OCI-LY7 (cell line): ENCODE results near the gene LGALS9. TPM values are rescaled to one million over a fixed set of nuclear protein-coding genes. Genes with fewer than 3 reads are reported as not detected.

Source experiments
- BruUV-seq: library from RNA; stranded (reverse); fragments of 400-500 nt; replicated peaks from 2 replicates; lab custom pipeline; 2021; lab: Mats Ljungman, UMichigan
- CTCF ChIA-PET: fragments of 300-600 bp; sonication (Branson Sonifier 250); formaldehyde crosslinking; loops from one replicate; lab custom pipeline; 2022; ENCODE audit warnings: antibody characterized with exemption; ENCODE audit not compliant: unreplicated experiment; lab: Charles Lee
- POLR2A ChIA-PET: fragments of 300-600 bp; sonication (Branson Sonifier 250); formaldehyde crosslinking; loops from one replicate; lab custom pipeline; 2022; ENCODE audit warnings: antibody characterized with exemption; lab: Charles Lee
- DNase-seq: peaks from one replicate; pipeline ENCODE4 v3.0.0-alpha.2; 2015; ENCODE audit warnings: low spot score
- H2AFZ ChIP-seq: fragments of 200-600 bp; sonication (generic), shearing (Covaris generic); 2 replicates; pipeline ENCODE4 v1.6.1; 2014; ENCODE audit warnings: mild to moderate bottlenecking, antibody characterized with exemption, low read length, moderate library complexity
- H3K27ac ChIP-seq: fragments of 200-600 bp; sonication (generic); 2 replicates; pipeline ENCODE4 v1.5.1; 2014; ENCODE audit warnings: mixed run types, low read depth, mild to moderate bottlenecking, moderate library complexity, low read length, inconsistent platforms; ENCODE audit not compliant: poor library complexity, severe bottlenecking
- H3K36me3 ChIP-seq: fragments of 200-600 bp; sonication (generic); 2 replicates; pipeline ENCODE4 v1.6.1; 2014; ENCODE audit warnings: mild to moderate bottlenecking, antibody characterized with exemption, low read length, moderate library complexity, mixed read lengths; ENCODE audit not compliant: insufficient read depth
- H3K4me1 ChIP-seq: fragments of 200-600 bp; sonication (generic); 2 replicates; pipeline ENCODE4 v1.5.1; 2014; ENCODE audit warnings: mild to moderate bottlenecking, low read length; ENCODE audit not compliant: insufficient read depth, poor library complexity, severe bottlenecking
- H3K4me2 ChIP-seq: fragments of 200-600 bp; sonication (generic); 2 replicates; pipeline ENCODE4 v1.6.1; 2014; ENCODE audit warnings: mild to moderate bottlenecking, low read length
- H3K4me3 ChIP-seq: fragments of 200-600 bp; sonication (generic); 2 replicates; pipeline ENCODE4 v1.5.1; 2014; ENCODE audit warnings: mild to moderate bottlenecking, low read depth, low read length; ENCODE audit not compliant: poor library complexity, severe bottlenecking
- H3K79me2 ChIP-seq: fragments of 200-600 bp; sonication (generic); 2 replicates; pipeline ENCODE4 v1.6.1; 2016; ENCODE audit warnings: low read depth, mild to moderate bottlenecking, low read length, moderate library complexity, mixed read lengths; ENCODE audit not compliant: insufficient read depth
- H3K9me2 ChIP-seq: fragments of 200-600 bp; sonication (generic); 2 replicates; pipeline ENCODE4 v1.6.1; 2016; ENCODE audit warnings: mild to moderate bottlenecking, low read length, mixed read lengths; ENCODE audit not compliant: insufficient read depth
- H3K9me3 ChIP-seq: fragments of 200-600 bp; sonication (generic); 2 replicates; pipeline ENCODE4 v1.6.1; 2014; ENCODE audit warnings: mild to moderate bottlenecking, mixed run types, low read length, mixed read lengths
- H4K20me1 ChIP-seq: fragments of 200-600 bp; sonication (generic); 2 replicates; pipeline ENCODE4 v1.6.1; 2014; ENCODE audit warnings: mild to moderate bottlenecking, antibody characterized with exemption, low read length, moderate library complexity, mixed read lengths; ENCODE audit not compliant: insufficient read depth
- EZH2phosphoT487 ChIP-seq: fragments of 200-600 bp; sonication (generic); IDR thresholded peaks from 2 replicates; pipeline ENCODE4 v1.6.1; 2018; ENCODE audit warnings: low read depth, borderline replicate concordance, mild to moderate bottlenecking, mixed run types, antibody characterized with exemption, low read length, moderate library complexity, mixed read lengths
- intact Hi-C: fragments of 100-400 bp; cut with micrococcal nuclease; formaldehyde crosslinking; loops from one replicate; pipeline ENCODE4 v1.10.0; 2022; ENCODE audit not compliant: unreplicated experiment
- total RNA-seq, 2 experiments: library from RNA; depleted of rRNA in 1 of 2; stranded (reverse); fragments of >200 nt in 1 of 2; shearing (Covaris generic) in 1 of 2; gene quantifications; 2 replicates each; pipeline ENCODE4 v1.2.3, GENCODE V29; 2014 to 2022
- TF ChIP-seq, protein P1 (sequence below): fragments of 200-600 bp; sonication (generic); conservative IDR thresholded peaks from 2 replicates; pipeline ENCODE4 v1.5.1; 2014; ENCODE audit warnings: mild to moderate bottlenecking, antibody characterized with exemption, low read length, moderate library complexity, mixed read lengths

LGALS9 gene
- total RNA-seq, 2 experiments from 2014 or later, result 2.2 to 4.2 TPM

DNA sequence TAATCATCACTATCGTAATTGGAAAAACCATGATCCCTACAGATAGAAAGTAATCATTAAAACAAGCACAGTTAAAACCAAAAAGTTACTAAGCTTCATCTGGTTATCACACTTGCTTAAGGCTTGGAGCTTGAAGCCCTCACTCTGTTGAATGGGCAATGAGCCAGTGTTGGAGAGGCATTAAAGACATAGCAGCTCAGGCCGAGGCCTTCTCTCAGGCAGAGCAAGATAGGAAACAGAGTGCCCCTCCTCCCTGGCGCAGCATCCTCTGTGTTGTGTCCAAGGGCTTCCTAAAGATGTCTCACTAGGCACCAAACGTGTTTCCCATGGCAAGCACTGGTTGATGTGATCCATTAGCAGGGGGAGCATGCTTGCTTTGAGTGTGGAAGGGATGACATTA lies 34.9 kb upstream of the LGALS9 start:
- H3K79me2 ChIP-seq, result no peaks in the 10 kb centered on the region
- POLR2A ChIA-PET, result no interaction called here
- intact Hi-C loops, result no loop called here
- no TSS peak for BruUV-seq
- no peaks in the 10 kb centered on the region for H4K20me1 ChIP-seq
- no peaks in the 10 kb centered on the region for H3K9me2 ChIP-seq
- DNase-seq, result no peak
- H3K4me2 ChIP-seq, result no peak overlapping the region
- H3K4me1 ChIP-seq, result no peaks in the 10 kb centered on the region
- H3K9me3 ChIP-seq, result no peaks in the 10 kb centered on the region
- CTCF ChIA-PET, result no interaction called here
- H2AFZ ChIP-seq, result no peak overlapping the region
- no peak overlapping the region for H3K4me3 ChIP-seq
- no peak overlapping the region for H3K27ac ChIP-seq
- H3K36me3 ChIP-seq, result no peaks in the 10 kb centered on the region
- TF ChIP-seq, protein P1, sequence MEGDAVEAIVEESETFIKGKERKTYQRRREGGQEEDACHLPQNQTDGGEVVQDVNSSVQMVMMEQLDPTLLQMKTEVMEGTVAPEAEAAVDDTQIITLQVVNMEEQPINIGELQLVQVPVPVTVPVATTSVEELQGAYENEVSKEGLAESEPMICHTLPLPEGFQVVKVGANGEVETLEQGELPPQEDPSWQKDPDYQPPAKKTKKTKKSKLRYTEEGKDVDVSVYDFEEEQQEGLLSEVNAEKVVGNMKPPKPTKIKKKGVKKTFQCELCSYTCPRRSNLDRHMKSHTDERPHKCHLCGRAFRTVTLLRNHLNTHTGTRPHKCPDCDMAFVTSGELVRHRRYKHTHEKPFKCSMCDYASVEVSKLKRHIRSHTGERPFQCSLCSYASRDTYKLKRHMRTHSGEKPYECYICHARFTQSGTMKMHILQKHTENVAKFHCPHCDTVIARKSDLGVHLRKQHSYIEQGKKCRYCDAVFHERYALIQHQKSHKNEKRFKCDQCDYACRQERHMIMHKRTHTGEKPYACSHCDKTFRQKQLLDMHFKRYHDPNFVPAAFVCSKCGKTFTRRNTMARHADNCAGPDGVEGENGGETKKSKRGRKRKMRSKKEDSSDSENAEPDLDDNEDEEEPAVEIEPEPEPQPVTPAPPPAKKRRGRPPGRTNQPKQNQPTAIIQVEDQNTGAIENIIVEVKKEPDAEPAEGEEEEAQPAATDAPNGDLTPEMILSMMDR, result no peak
- no peak for TF ChIP-seq EZH2phosphoT487

DNA sequence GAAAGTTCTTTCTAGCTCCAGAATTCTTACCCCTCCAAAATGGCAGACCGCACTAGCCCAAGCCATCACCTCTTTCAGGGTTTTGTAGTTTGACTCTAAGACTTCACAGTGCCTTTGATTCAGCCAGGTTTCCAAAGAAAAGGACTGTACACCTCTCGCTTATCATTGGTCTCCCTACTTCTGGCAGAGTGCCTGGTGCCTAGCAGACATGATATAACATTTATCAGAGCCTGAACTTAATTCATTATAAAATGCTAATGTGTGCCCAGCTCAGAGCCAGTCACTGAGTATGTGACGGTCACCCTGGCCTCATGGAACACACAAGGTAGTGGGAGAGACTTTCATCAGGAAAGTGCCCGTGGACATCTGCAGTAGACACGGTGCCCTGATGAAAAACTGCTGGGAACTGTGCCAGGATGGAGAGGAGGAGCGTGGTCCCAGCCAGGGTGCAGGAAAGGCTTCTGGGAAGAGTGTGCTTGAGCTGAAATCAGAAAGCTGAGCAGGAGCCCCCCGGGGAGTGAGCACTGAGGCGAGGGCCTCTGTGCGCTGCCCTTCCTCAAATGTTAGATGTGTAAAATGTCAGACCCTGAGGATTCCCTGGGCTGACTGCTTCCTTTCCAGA lies 34.3 kb upstream of the LGALS9 start:
- Histone ChIP-seq H3K4me1 (no peaks in the 10 kb centered on the region), H3K4me3 (no peak overlapping the region), H3K36me3 (no peaks in the 10 kb centered on the region), H3K27ac (no peak overlapping the region), H3K4me2 (no peak overlapping the region), H2AFZ (no peak overlapping the region), H3K9me3 (no peaks in the 10 kb centered on the region), H4K20me1 (no peaks in the 10 kb centered on the region), H3K9me2 (no peaks in the 10 kb centered on the region), H3K79me2 (no peaks in the 10 kb centered on the region)
- DNase-seq, result no peak
- no TSS peak for BruUV-seq
- TF ChIP-seq, protein P1, result no peak
- no peak for TF ChIP-seq EZH2phosphoT487
- ChIA-PET POLR2A (no interaction called here), CTCF (no interaction called here)
- intact Hi-C loops, result no loop called here

DNA sequence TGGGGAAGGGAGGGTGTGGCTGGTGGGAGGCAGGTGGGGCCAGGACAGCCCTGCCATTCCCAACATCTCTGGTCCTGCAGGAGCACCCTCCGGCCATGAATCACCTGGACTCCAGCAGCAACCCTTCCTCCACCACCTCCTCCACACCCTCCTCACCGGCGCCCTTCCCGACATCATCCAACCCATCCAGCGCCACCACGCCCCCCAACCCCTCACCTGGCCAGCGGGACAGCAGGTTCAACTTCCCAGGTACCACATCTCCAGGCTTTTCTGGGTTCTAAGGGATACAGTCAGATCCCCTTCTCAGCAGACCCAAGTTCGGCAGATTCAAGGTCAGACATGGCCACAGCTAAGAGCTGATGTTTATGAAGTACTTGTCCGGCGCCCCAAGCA lies 33.8 kb upstream of the LGALS9 start:
- no peak overlapping the region for H3K27ac ChIP-seq
- no peak overlapping the region for H3K4me2 ChIP-seq
- H4K20me1 ChIP-seq, result no peaks in the 10 kb centered on the region
- no TSS peak for BruUV-seq
- no peak overlapping the region for H3K4me3 ChIP-seq
- no peaks in the 10 kb centered on the region for H3K4me1 ChIP-seq
- POLR2A ChIA-PET, result no interaction called here
- H3K36me3 ChIP-seq, result no peaks in the 10 kb centered on the region
- DNase-seq, result no peak
- H2AFZ ChIP-seq, result no peak overlapping the region
- no peaks in the 10 kb centered on the region for H3K79me2 ChIP-seq
- TF ChIP-seq, protein P1, result no peak
- TF ChIP-seq EZH2phosphoT487, result no peak
- no peaks in the 10 kb centered on the region for H3K9me2 ChIP-seq
- intact Hi-C loops, result no loop called here
- no peaks in the 10 kb centered on the region for H3K9me3 ChIP-seq
- CTCF ChIA-PET, result no interaction called here
